ENCODE measurements around the gene FBLN2.

DNA sequence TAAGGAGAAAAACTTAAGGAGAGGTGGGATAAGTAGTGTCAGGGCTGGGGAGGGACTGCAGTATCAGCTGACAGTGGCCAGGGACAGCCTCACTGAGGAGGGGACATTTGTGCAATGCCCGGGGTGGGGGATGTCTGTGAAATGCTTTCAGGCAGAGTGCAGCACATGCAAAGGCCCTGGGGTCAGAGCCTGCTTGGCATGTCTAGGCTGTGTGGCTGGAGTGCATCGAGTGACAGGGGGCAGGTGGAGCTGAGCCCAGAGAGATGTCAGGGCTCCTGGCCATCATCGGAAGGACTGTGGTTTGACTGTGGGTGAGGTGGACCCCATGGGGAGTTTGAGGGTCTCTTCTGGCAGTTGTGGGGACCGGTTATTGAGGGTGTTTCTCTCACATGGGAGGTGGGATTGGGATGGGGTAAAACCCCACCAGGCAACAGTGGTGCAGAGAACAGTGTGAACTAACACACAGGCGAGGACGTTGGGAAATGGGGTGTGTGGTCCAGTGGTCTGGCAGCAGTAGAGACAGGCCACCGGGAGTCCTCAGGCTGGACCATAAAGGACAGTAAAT lies 61.2 kb downstream of the FBLN2 start:
- TF ChIP-seq EP300 (IDR thresholded peaks at IDR 0.05) (no peak), POLR2A (IDR thresholded peaks at IDR 0.05; ENCODE audit: low read depth) (no peak), POLR2AphosphoS5 (IDR thresholded peaks at IDR 0.05) (no peak)
- TF ChIP-seq, protein P1, sequence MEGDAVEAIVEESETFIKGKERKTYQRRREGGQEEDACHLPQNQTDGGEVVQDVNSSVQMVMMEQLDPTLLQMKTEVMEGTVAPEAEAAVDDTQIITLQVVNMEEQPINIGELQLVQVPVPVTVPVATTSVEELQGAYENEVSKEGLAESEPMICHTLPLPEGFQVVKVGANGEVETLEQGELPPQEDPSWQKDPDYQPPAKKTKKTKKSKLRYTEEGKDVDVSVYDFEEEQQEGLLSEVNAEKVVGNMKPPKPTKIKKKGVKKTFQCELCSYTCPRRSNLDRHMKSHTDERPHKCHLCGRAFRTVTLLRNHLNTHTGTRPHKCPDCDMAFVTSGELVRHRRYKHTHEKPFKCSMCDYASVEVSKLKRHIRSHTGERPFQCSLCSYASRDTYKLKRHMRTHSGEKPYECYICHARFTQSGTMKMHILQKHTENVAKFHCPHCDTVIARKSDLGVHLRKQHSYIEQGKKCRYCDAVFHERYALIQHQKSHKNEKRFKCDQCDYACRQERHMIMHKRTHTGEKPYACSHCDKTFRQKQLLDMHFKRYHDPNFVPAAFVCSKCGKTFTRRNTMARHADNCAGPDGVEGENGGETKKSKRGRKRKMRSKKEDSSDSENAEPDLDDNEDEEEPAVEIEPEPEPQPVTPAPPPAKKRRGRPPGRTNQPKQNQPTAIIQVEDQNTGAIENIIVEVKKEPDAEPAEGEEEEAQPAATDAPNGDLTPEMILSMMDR (IDR thresholded peaks at IDR 0.05), result no peak

All from esophagus muscularis mucosa (tissue), 4 donors.